OCI-LY7 (cell line): ENCODE data around the gene FAU. TPM values are rescaled to one million over a fixed set of nuclear protein-coding genes. Genes with fewer than 3 reads are reported as not detected.
A peak's percentile ranks its signal among the peaks of the same experiment; 100 is the strongest.

Experiments used
- BruUV-seq: library from RNA; stranded (reverse); fragments of 400-500 nt; replicated peaks from 2 replicates; lab custom pipeline; 2021; lab: Mats Ljungman, UMichigan
- CTCF ChIA-PET: fragments of 300-600 bp; sonication (Branson Sonifier 250); formaldehyde crosslinking; loops from one replicate; lab custom pipeline; 2022; ENCODE audit warnings: antibody characterized with exemption; ENCODE audit not compliant: unreplicated experiment; lab: Charles Lee
- POLR2A ChIA-PET: fragments of 300-600 bp; sonication (Branson Sonifier 250); formaldehyde crosslinking; loops from one replicate; lab custom pipeline; 2022; ENCODE audit warnings: antibody characterized with exemption; lab: Charles Lee
- DNase-seq: peaks from one replicate; pipeline ENCODE4 v3.0.0-alpha.2; 2015; ENCODE audit warnings: low spot score
- H2AFZ ChIP-seq: fragments of 200-600 bp; sonication (generic), shearing (Covaris generic); 2 replicates; pipeline ENCODE4 v1.6.1; 2014; ENCODE audit warnings: mild to moderate bottlenecking, antibody characterized with exemption, low read length, moderate library complexity
- H3K27ac ChIP-seq: fragments of 200-600 bp; sonication (generic); 2 replicates; pipeline ENCODE4 v1.5.1; 2014; ENCODE audit warnings: mixed run types, low read depth, mild to moderate bottlenecking, moderate library complexity, low read length, inconsistent platforms; ENCODE audit not compliant: poor library complexity, severe bottlenecking
- H3K36me3 ChIP-seq: fragments of 200-600 bp; sonication (generic); 2 replicates; pipeline ENCODE4 v1.6.1; 2014; ENCODE audit warnings: mild to moderate bottlenecking, antibody characterized with exemption, low read length, moderate library complexity, mixed read lengths; ENCODE audit not compliant: insufficient read depth
- H3K4me1 ChIP-seq: fragments of 200-600 bp; sonication (generic); 2 replicates; pipeline ENCODE4 v1.5.1; 2014; ENCODE audit warnings: mild to moderate bottlenecking, low read length; ENCODE audit not compliant: insufficient read depth, poor library complexity, severe bottlenecking
- H3K4me2 ChIP-seq: fragments of 200-600 bp; sonication (generic); 2 replicates; pipeline ENCODE4 v1.6.1; 2014; ENCODE audit warnings: mild to moderate bottlenecking, low read length
- H3K4me3 ChIP-seq: fragments of 200-600 bp; sonication (generic); 2 replicates; pipeline ENCODE4 v1.5.1; 2014; ENCODE audit warnings: mild to moderate bottlenecking, low read depth, low read length; ENCODE audit not compliant: poor library complexity, severe bottlenecking
- H3K79me2 ChIP-seq: fragments of 200-600 bp; sonication (generic); 2 replicates; pipeline ENCODE4 v1.6.1; 2016; ENCODE audit warnings: low read depth, mild to moderate bottlenecking, low read length, moderate library complexity, mixed read lengths; ENCODE audit not compliant: insufficient read depth
- H3K9me2 ChIP-seq: fragments of 200-600 bp; sonication (generic); 2 replicates; pipeline ENCODE4 v1.6.1; 2016; ENCODE audit warnings: mild to moderate bottlenecking, low read length, mixed read lengths; ENCODE audit not compliant: insufficient read depth
- H3K9me3 ChIP-seq: fragments of 200-600 bp; sonication (generic); 2 replicates; pipeline ENCODE4 v1.6.1; 2014; ENCODE audit warnings: mild to moderate bottlenecking, mixed run types, low read length, mixed read lengths
- H4K20me1 ChIP-seq: fragments of 200-600 bp; sonication (generic); 2 replicates; pipeline ENCODE4 v1.6.1; 2014; ENCODE audit warnings: mild to moderate bottlenecking, antibody characterized with exemption, low read length, moderate library complexity, mixed read lengths; ENCODE audit not compliant: insufficient read depth
- CTCF ChIP-seq: fragments of 200-600 bp; sonication (generic); conservative IDR thresholded peaks from 2 replicates; pipeline ENCODE4 v1.5.1; 2014; ENCODE audit warnings: mild to moderate bottlenecking, antibody characterized with exemption, low read length, moderate library complexity, mixed read lengths
- EZH2phosphoT487 ChIP-seq: fragments of 200-600 bp; sonication (generic); IDR thresholded peaks from 2 replicates; pipeline ENCODE4 v1.6.1; 2018; ENCODE audit warnings: low read depth, borderline replicate concordance, mild to moderate bottlenecking, mixed run types, antibody characterized with exemption, low read length, moderate library complexity, mixed read lengths
- intact Hi-C: fragments of 100-400 bp; cut with micrococcal nuclease; formaldehyde crosslinking; loops from one replicate; pipeline ENCODE4 v1.10.0; 2022; ENCODE audit not compliant: unreplicated experiment
- total RNA-seq, 2 experiments: library from RNA; depleted of rRNA in 1 of 2; stranded (reverse); fragments of >200 nt in 1 of 2; shearing (Covaris generic) in 1 of 2; gene quantifications; 2 replicates each; pipeline ENCODE4 v1.2.3, GENCODE V29; 2014 to 2022

The FAU gene
- total RNA-seq, 2 experiments from 2014 or later = 1,406 to 1,573 TPM

- peaks cover 59% of the 10 kb centered on the region for H3K79me2 ChIP-seq
- ChIA-PET POLR2A (interaction anchor here (1.3 kb wide), 1 partner anchor 10 kb away, joined by 3 read pairs; no protein-coding TSS in a partner anchor), CTCF (interaction anchor here (0.5 kb wide), 1 partner anchor 212 kb away, joined by 3 read pairs; no protein-coding TSS in a partner anchor)
- H3K4me1 ChIP-seq = peaks cover 53% of the 10 kb centered on the region
- H3K27ac ChIP-seq = peak overlapping the region; percentile 29
- no peaks in the 10 kb centered on the region for H3K9me2 ChIP-seq
- BruUV-seq = TSS peak; percentile 11
- no peaks in the 10 kb centered on the region for H3K9me3 ChIP-seq
- no peak overlapping the region for H3K4me3 ChIP-seq
- H3K4me2 ChIP-seq = peak overlapping the region; percentile 34
- H2AFZ ChIP-seq = no peak overlapping the region
- DNase-seq = no peak
- H4K20me1 ChIP-seq = peaks cover 17% of the 10 kb centered on the region; the same call in 1 of the 2 replicates
- H3K36me3 ChIP-seq = peaks cover 82% of the 10 kb centered on the region
- no peak for TF ChIP-seq CTCF
- no peak for TF ChIP-seq EZH2phosphoT487
- intact Hi-C loops = no loop called here
Measured at GRCh38 chr11:65124480-65125196, 2.7 kb upstream of the FAU start.

- H2AFZ ChIP-seq = no peak overlapping the region
- POLR2A ChIA-PET = interaction anchor here (0.7 to 4.0 kb wide), 7 partner anchors 12 to 727 kb away, joined by 3 to 47 read pairs (median 5); partner anchors contain the start of genes CAPN1 and SYVN1
- H4K20me1 ChIP-seq = peaks cover 17% of the 10 kb centered on the region; the same call in 1 of the 2 replicates
- no TSS peak for BruUV-seq
- peak overlapping the region; percentile 95 for H3K4me3 ChIP-seq
- H3K4me2 ChIP-seq = peak overlapping the region; percentile 87
- H3K36me3 ChIP-seq = peaks cover 76% of the 10 kb centered on the region
- TF ChIP-seq CTCF = no peak
- TF ChIP-seq EZH2phosphoT487 = no peak
- H3K9me2 ChIP-seq = no peaks in the 10 kb centered on the region
- peak overlapping the region; percentile 78 for H3K27ac ChIP-seq
- peaks cover 70% of the 10 kb centered on the region for H3K79me2 ChIP-seq
- H3K9me3 ChIP-seq = no peaks in the 10 kb centered on the region
- CTCF ChIA-PET = interaction anchor here (0.6 to 2.0 kb wide), 2 partner anchors 9 to 59 kb away, joined by 4 to 5 read pairs; partner anchors contain the start of gene TM7SF2
- DNase-seq = peak; percentile 49
- intact Hi-C loops = no loop called here
- peaks cover 57% of the 10 kb centered on the region for H3K4me1 ChIP-seq
Measured at GRCh38 chr11:65121447-65121864, 478 bp downstream of the FAU start.
